ENCODE data around the gene CLDN5. TPM values are rescaled to one million over a fixed set of nuclear protein-coding genes. Genes with fewer than 3 reads are reported as not detected.

Gene CLDN5
- total and polyA plus RNA-seq, 11 donors: 16.8 to 79.0 (median 38.1) TPM

GRCh38 chr22:19567157-19568009, 43.2 kb upstream of the CLDN5 start:
- intact Hi-C loops (cut with DNase I): loop anchor here in 7 of 10 donors (2.0 to 10.0 kb wide), 7 partner anchors 40 to 55 kb away; partner anchors contain the start of gene CLDN5 (in 2 of the 7)
- no peak for TF ChIP-seq POLR2A (IDR thresholded peaks at IDR 0.05)
- TF ChIP-seq CTCF (IDR thresholded peaks at IDR 0.05): no peak
- ATAC-seq: peak; percentile 46 to 80 (median 64)
- Histone ChIP-seq H3K27me3 (no peaks in the 10 kb centered on the region), H3K36me3 (no peaks in the 10 kb centered on the region), H3K27ac (peak overlapping the region in 11 of 12 donors; percentile 49 to 79 (median 71)), H3K4me1 (peaks cover 0 to 47% (median 20%) of the 10 kb centered on the region in 12 donors), H3K9me3 (peaks cover 0 to 4% (median 0%) of the 10 kb centered on the region in 12 donors), H3K4me3 (no peak overlapping the region)
- WGBS, 4 donors: 64 to 69% (median 68%) methylated on average over 24 of the region's 24 CpGs
- peak; percentile 57 to 72 (median 68) for DNase-seq

- Histone ChIP-seq H3K4me1 (peaks cover 0 to 38% (median 18%) of the 10 kb centered on the region in 12 donors), H3K27me3 (no peaks in the 10 kb centered on the region), H3K9me3 (peaks cover 0 to 4% (median 0%) of the 10 kb centered on the region in 12 donors), H3K36me3 (no peaks in the 10 kb centered on the region), H3K4me3 (no peak overlapping the region), H3K27ac (peak overlapping the region in 9 of 12 donors; percentile 31 to 78 (median 64))
- ATAC-seq: no peak
- DNase-seq: no peak
- TF ChIP-seq CTCF (IDR thresholded peaks at IDR 0.05): no peak
- TF ChIP-seq POLR2A (IDR thresholded peaks at IDR 0.05): no peak
- WGBS, 4 donors: 86 to 93% (median 89%) methylated on average over 39 to 52 of the region's 52 CpGs
- intact Hi-C loops (cut with DNase I): loop anchor here in 7 of 10 donors (2.0 to 10.0 kb wide), 6 partner anchors 39 to 56 kb away; partner anchors contain the start of gene CLDN5 (in 1 of the 7)
Measured at GRCh38 chr22:19566279-19567156, 42.3 kb upstream of the CLDN5 start.

GRCh38 chr22:19565382-19566278, 41.4 kb upstream of the CLDN5 start:
- DNase-seq (no peak), ATAC-seq (peak in 3 of 4 donors; percentile 4 to 43 (median 16))
- Histone ChIP-seq H3K27ac (peak overlapping the region in 3 of 12 donors; percentile 25 to 72 (median 31)), H3K36me3 (no peaks in the 10 kb centered on the region), H3K4me3 (no peak overlapping the region), H3K27me3 (no peaks in the 10 kb centered on the region), H3K4me1 (peaks cover 0 to 33% (median 15%) of the 10 kb centered on the region in 12 donors), H3K9me3 (peaks cover 0 to 4% (median 0%) of the 10 kb centered on the region in 12 donors)
- 74 to 82% (median 78%) methylated on average over 11 of the region's 11 CpGs for WGBS, 4 donors
- TF ChIP-seq POLR2A (IDR thresholded peaks at IDR 0.05): no peak
- intact Hi-C loops (cut with DNase I): loop anchor here in 7 of 10 donors (2.0 to 10.0 kb wide), 6 partner anchors 38 to 57 kb away; partner anchors contain the start of gene CLDN5 (in 1 of the 7)

- H3K4me3 ChIP-seq: no peak overlapping the region
- H3K27me3 ChIP-seq: no peaks in the 10 kb centered on the region
- intact Hi-C loops (cut with DNase I): loop anchor here in 1 of 10 donors (10.0 kb wide), 1 partner anchor 55 kb away; no protein-coding TSS in a partner anchor
- DNase-seq (no peak), ATAC-seq (no peak)
- no peaks in the 10 kb centered on the region for H3K4me1 ChIP-seq
- H3K9me3 ChIP-seq: peaks cover 0 to 4% (median 0%) of the 10 kb centered on the region in 12 donors
- no peak for TF ChIP-seq POLR2A (IDR thresholded peaks at IDR 0.05)
- no peak for TF ChIP-seq CTCF (IDR thresholded peaks at IDR 0.05)
- H3K27ac ChIP-seq: no peak overlapping the region
- 95 to 100% (median 98%) methylated on average over 2 of the region's 2 CpGs for WGBS, 4 donors
- H3K36me3 ChIP-seq: no peaks in the 10 kb centered on the region
Measured at GRCh38 chr22:19559956-19560355, 35.7 kb upstream of the CLDN5 start.

All from heart left ventricle (tissue), 16 donors.